CD4-positive, CD25-positive, alpha-beta regulatory T cell (primary cell): Measurements from ENCODE around the gene MMEL1. TPM values are rescaled to one million over a fixed set of nuclear protein-coding genes. Genes with fewer than 3 reads are reported as not detected.

ENCODE experiments used
- ATAC-seq, 2 donors: fragments of 150-1000 bp; cut with Tn5 transposase; one replicate each; pipeline ENCODE4 v1.10.0; 2021; ENCODE audit warnings: low read depth in 2 of 2, moderate number of reproducible peaks in 2 of 2, moderate library complexity in 1 of 2
- DNase-seq, 3 donors: peaks; one replicate each; pipeline versions ENCODE4 v3.0.0 to v3.0.0-alpha.2; 2012 to 2022; ENCODE audit warnings: mixed read lengths in 1 of 3
- H3K27ac ChIP-seq: one replicate; pipeline ENCODE4 v1.7.0; 2013; ENCODE audit warnings: mild to moderate bottlenecking, low read length; ENCODE audit not compliant: insufficient read depth, poor library complexity, severe bottlenecking
- H3K27me3 ChIP-seq: one replicate; pipeline ENCODE4 v1.7.0; 2013; ENCODE audit warnings: low read length; ENCODE audit not compliant: control insufficient read depth, insufficient read depth
- H3K36me3 ChIP-seq: one replicate; pipeline ENCODE4 v1.7.0; 2013; ENCODE audit warnings: mild to moderate bottlenecking, low read length, moderate library complexity; ENCODE audit not compliant: control insufficient read depth, insufficient read depth
- H3K4me1 ChIP-seq: 2 replicates; pipeline ENCODE4 v1.7.0; 2013; ENCODE audit warnings: mild to moderate bottlenecking, low read length; ENCODE audit not compliant: insufficient read depth, control insufficient read depth, poor library complexity, severe bottlenecking
- H3K4me3 ChIP-seq: one replicate; pipeline ENCODE4 v1.7.0; 2013; ENCODE audit warnings: low read depth, mild to moderate bottlenecking, low read length, moderate library complexity
- H3K9me3 ChIP-seq, 2 experiments: 1 replicate in 1 of 2; 2 replicates in 1 of 2; pipeline ENCODE4 v1.7.0; 2013; ENCODE audit warnings: low read length in 2 of 2, mild to moderate bottlenecking in 1 of 2, moderate library complexity in 1 of 2; ENCODE audit not compliant: control insufficient read depth in 2 of 2
- H3K27ac Mint-ChIP-seq, 3 donors: one replicate each; pipeline ENCODE4 v1.8.0; 2020 to 2022; ENCODE audit warnings: mild to moderate bottlenecking in 3 of 3, mixed read lengths in 3 of 3, moderate library complexity in 2 of 3
- H3K27me3 Mint-ChIP-seq: one replicate; pipeline ENCODE4 v1.8.0; 2022; ENCODE audit warnings: mild to moderate bottlenecking, mixed read lengths
- H3K36me3 Mint-ChIP-seq: one replicate; pipeline ENCODE4 v1.8.0; 2020; ENCODE audit warnings: mixed read lengths
- H3K4me1 Mint-ChIP-seq, 4 donors: one replicate each; pipeline ENCODE4 v1.8.0; 2020 to 2022; ENCODE audit warnings: mixed read lengths in 4 of 4, mild to moderate bottlenecking in 1 of 4
- H3K4me3 Mint-ChIP-seq, 4 donors: one replicate each; pipeline ENCODE4 v1.8.0; 2020 to 2022; ENCODE audit warnings: mild to moderate bottlenecking in 4 of 4, mixed read lengths in 4 of 4, moderate library complexity in 3 of 4
- H3K9me3 Mint-ChIP-seq, 7 donors: one replicate each; pipeline ENCODE4 v1.8.0; 2020 to 2022; ENCODE audit warnings: mixed read lengths in 7 of 7, mild to moderate bottlenecking in 3 of 7, moderate library complexity in 2 of 7
- polyA plus RNA-seq, 4 donors: library from polyadenylated mRNA; unstranded; fragments of 300-500 nt; fragmentation: Illumina TruSeq; gene quantifications; one replicate each; pipeline ENCODE4 v1.2.3, GENCODE V29; 2021
- total RNA-seq: library from RNA; stranded (reverse); gene quantifications from one replicate; pipeline ENCODE4 v1.2.3, GENCODE V29; 2022

The MMEL1 gene
- total and polyA plus RNA-seq, 5 donors from 2014 or later = 0.79 to 18.1 (median 15.2) TPM

DNA sequence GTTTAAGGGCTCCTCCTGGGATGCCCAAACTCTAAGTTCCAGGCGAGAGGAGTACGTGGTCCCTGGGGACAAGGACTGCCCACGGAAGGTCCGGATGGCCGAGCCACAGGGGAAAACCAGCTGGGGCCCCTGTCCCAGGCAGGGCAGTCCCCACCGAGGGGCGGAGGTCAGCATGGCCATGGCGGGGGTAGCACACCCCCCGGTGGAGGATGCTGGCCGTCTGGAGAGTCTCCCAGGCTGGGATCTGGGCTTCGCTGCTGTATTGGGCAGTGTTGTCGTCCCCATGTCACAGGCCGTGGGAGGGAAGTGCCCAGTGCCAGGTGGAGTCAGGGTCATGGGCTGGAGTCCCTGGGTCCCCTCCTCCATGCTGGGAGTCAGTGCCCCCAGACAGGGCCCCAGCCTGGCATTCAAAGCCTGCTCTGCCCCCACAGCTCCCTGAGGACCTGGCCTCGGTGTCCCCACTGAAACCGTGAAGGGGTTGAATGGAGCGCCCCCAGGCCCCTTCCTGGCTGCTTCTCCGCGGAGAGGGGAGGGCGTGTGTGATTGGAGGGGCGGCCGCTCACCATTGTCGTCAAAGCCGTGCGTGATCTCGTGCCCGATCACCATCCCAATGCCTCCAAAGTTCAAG, 39.5 kb downstream of the MMEL1 start:
- Mint-ChIP-seq H3K4me3 (no peak overlapping the region), H3K4me1 (peaks cover 0 to 13% (median 1%) of the 10 kb centered on the region in 4 donors), H3K36me3 (no peaks in the 10 kb centered on the region), H3K27ac (peak overlapping the region in 1 of 3 donors; percentile 65), H3K27me3 (peaks cover 5% of the 10 kb centered on the region), H3K9me3 (peaks cover 0 to under 1% (median 0%) of the 10 kb centered on the region in 7 donors)
- Histone ChIP-seq H3K4me1 (peaks cover 5% of the 10 kb centered on the region), H3K36me3 (peaks cover 4% of the 10 kb centered on the region), H3K9me3 (no peaks in the 10 kb centered on the region), H3K27ac (no peak overlapping the region), H3K4me3 (no peak overlapping the region), H3K27me3 (no peaks in the 10 kb centered on the region)
- no peak for ATAC-seq
- DNase-seq = no peak

DNA sequence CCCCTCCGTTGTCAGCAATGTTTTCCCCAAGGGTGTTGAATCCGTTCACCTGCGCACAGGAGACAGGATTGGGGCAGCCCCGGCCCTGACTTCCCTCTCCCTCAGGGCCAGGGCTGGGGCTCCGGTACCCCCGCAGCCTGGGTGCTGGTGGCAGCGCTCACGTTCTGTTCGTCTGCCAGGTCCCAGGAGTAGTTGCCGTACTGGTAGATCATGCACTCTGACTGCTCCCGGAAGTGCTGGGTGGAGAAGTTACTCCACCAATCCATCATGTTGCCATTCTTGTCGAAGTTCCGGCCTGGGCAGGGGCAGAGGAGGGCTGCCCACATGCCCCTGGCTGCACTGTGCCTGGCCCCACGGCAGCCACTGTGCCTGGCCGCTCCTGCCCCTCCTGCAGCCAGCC, 40.1 kb downstream of the MMEL1 start:
- Histone ChIP-seq H3K27ac (no peak overlapping the region), H3K27me3 (no peaks in the 10 kb centered on the region), H3K36me3 (peaks cover 4% of the 10 kb centered on the region), H3K4me3 (no peak overlapping the region), H3K4me1 (peaks cover 9% of the 10 kb centered on the region), H3K9me3 (no peaks in the 10 kb centered on the region)
- H3K9me3 Mint-ChIP-seq = no peaks in the 10 kb centered on the region
- DNase-seq (peak in 1 of 3 donors; percentile 51), ATAC-seq (peak; percentile 10 to 32)
- peak overlapping the region in 3 of 4 donors; percentile 64 to 71 (median 69) for H3K4me3 Mint-ChIP-seq
- peak overlapping the region in 2 of 3 donors; percentile 56 to 65 for H3K27ac Mint-ChIP-seq
- H3K4me1 Mint-ChIP-seq = peaks cover 0 to 13% (median 1%) of the 10 kb centered on the region in 4 donors
- H3K27me3 Mint-ChIP-seq = peaks cover 5% of the 10 kb centered on the region
- H3K36me3 Mint-ChIP-seq = no peaks in the 10 kb centered on the region

DNA sequence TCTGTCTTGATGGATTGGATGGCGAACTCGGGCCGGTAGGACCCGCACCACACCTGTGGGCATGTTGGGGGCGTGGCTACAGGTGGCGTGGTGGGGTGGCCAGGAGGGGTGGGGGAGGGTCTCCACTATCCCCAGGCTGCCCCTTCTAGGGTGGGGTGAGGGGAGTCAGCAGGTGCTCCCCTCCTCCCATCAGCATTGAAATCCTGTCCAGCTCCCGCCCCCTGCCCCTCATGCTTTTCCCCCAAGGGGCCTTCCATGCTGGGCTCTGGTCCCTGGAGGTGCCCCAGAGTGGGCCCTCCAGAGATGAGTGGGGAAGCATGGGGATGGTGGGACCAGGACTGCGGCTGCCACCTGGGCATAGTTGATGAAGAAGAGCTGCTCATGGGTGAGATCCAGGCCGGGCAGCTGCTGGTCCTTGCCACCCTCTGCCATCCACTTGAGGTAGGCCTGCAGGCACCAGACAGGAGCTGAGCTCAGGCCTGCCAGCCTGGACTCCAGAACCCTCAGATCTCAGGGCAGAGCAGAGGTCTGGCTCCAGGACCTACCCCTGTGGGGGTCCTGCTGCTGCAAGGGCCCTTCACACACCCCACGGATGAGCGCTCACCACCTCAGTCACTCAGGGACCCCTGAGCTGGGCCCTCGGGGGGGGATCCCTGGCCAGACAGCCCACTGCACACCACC, 41.1 kb downstream of the MMEL1 start:
- peaks cover 0 to 17% (median 1%) of the 10 kb centered on the region in 4 donors for H3K4me1 Mint-ChIP-seq
- H3K27me3 ChIP-seq = no peaks in the 10 kb centered on the region
- H3K36me3 Mint-ChIP-seq = no peaks in the 10 kb centered on the region
- H3K36me3 ChIP-seq = peaks cover 4% of the 10 kb centered on the region
- H3K9me3 Mint-ChIP-seq = no peaks in the 10 kb centered on the region
- no peak for ATAC-seq
- H3K9me3 ChIP-seq = no peaks in the 10 kb centered on the region
- no peak overlapping the region for H3K27ac ChIP-seq
- no peak for DNase-seq
- H3K27ac Mint-ChIP-seq = no peak overlapping the region
- peak overlapping the region in 2 of 4 donors; percentile 76 to 83 for H3K4me3 Mint-ChIP-seq
- peaks cover 15% of the 10 kb centered on the region for H3K4me1 ChIP-seq
- no peak overlapping the region for H3K4me3 ChIP-seq
- H3K27me3 Mint-ChIP-seq = no peaks in the 10 kb centered on the region

DNA sequence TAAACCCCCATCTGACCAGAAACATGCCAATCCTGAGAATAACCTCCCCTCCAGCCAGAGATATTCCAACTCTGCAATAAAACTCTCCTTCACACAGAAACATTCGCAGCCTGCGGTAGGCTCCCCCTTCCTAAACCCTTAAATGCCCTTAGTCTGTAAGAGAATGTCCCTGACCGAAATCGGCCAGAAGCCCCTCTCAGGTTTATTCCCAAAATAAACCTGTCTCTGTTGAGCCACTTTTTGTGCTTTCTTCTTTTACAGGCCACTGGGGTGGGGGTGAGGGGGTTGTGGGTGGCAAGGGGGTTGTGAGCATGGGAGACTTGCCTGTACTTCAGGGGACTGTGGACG, 41.6 kb downstream of the MMEL1 start:
- Mint-ChIP-seq H3K27me3 (no peaks in the 10 kb centered on the region), H3K9me3 (no peaks in the 10 kb centered on the region), H3K27ac (peak overlapping the region in 1 of 3 donors; percentile 32), H3K4me1 (peaks cover 0 to 17% (median 1%) of the 10 kb centered on the region in 4 donors), H3K4me3 (peak overlapping the region in 2 of 4 donors; percentile 32 to 83), H3K36me3 (no peaks in the 10 kb centered on the region)
- H3K36me3 ChIP-seq = peaks cover 4% of the 10 kb centered on the region
- H3K27ac ChIP-seq = no peak overlapping the region
- peaks cover 15% of the 10 kb centered on the region for H3K4me1 ChIP-seq
- no peak overlapping the region for H3K4me3 ChIP-seq
- ATAC-seq (no peak), DNase-seq (no peak)
- no peaks in the 10 kb centered on the region for H3K9me3 ChIP-seq
- H3K27me3 ChIP-seq = no peaks in the 10 kb centered on the region

DNA sequence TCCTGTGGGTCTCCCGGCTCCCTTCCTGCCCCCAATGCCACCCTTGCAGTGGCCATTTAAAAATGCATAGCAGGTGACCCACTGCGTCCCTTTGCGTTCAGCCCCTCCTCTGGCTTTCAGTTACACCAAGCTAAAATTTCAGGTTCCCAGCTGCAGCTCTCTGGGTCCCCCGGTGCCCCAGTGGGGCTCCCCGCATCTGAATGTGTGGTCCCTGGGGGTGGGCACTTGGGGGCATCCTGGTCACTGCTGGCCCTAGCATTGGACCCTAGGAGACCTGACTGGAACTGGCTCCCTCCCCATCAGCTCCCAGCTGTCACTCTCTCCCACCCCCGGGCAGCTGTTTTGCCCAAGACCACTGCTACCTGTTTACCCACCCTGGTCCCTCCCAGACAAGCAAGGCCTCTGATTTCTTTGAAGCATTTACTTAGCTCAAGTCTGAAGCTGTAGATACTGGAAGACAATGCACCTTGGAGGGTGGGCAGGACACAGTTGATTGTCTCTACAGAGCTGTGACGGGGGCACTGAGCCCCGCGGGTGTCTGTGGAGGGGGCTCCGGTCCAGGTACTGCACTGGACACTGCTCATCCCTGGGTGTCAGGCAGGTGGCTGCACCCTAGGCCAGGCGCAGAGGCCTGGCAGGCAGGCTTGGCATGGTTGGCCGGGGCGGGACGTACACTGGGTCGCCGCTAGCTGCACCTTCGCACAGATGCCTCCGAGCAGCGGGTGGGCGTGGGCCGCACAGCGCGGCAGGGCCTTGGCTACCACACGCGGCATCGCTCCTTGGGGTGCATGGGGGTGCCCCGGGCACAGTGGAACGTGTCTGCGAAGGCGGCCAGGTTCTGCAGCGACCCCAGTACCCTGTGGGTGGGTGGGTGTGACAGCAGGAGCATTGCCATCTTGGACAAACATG, 42.3 kb downstream of the MMEL1 start:
- Histone ChIP-seq H3K4me1 (peaks cover 20% of the 10 kb centered on the region), H3K9me3 (no peaks in the 10 kb centered on the region), H3K4me3 (no peak overlapping the region), H3K36me3 (peaks cover 4% of the 10 kb centered on the region), H3K27me3 (no peaks in the 10 kb centered on the region), H3K27ac (no peak overlapping the region)
- DNase-seq = no peak
- Mint-ChIP-seq H3K36me3 (no peaks in the 10 kb centered on the region), H3K9me3 (no peaks in the 10 kb centered on the region), H3K4me3 (peak overlapping the region in 3 of 4 donors; percentile 35 to 84 (median 83)), H3K27me3 (no peaks in the 10 kb centered on the region), H3K27ac (peak overlapping the region in 2 of 3 donors; percentile 31 to 32), H3K4me1 (peaks cover 0 to 18% (median 3%) of the 10 kb centered on the region in 4 donors)
- ATAC-seq = no peak

DNA sequence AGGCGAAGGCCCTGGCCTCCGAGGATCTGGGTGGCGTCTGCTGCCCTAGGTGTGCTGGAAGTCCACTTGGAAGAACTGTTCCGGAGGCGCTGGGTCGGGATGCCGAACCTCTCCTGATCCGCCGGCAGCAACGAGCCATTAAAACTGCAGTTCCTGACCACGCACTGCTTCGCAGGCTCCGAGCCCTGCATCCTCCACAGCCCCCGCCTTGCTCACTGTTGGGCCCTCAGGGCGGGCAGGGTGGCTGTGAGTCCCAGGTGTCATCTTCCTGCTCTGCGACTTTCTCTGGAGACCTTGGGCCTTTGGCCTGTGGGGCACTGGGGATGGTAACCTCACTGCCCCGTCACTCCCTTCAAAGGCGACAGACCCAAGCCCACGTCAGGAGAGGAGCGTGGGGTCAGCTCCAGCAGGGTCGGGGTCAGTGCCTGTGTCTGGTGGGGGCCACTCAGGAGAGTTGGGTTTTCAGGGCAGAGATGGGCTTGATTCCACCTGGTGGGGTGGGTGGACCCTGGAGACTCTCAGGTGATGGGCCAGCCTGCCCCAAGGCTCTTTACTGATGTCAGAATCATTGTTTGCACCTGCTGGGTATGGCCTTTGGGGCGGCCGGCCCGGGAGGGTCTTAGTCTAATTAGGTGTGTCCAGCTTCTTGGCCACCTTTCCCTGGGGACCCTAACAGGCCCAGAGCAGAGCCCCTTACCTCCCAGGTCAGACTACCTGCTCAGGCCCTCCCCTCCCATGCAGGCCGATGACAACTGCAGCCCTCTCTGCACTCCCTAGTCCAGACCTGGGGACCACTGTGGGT, 43.2 kb downstream of the MMEL1 start:
- no peaks in the 10 kb centered on the region for H3K36me3 Mint-ChIP-seq
- no peak overlapping the region for H3K27ac ChIP-seq

More for the DNA sequence above, 43.2 kb downstream of the MMEL1 start:
- no peaks in the 10 kb centered on the region for H3K27me3 Mint-ChIP-seq
- ATAC-seq (no peak), DNase-seq (no peak)
- peaks cover 29% of the 10 kb centered on the region for H3K4me1 ChIP-seq
- no peaks in the 10 kb centered on the region for H3K27me3 ChIP-seq
- H3K9me3 ChIP-seq = no peaks in the 10 kb centered on the region
- peak overlapping the region in 1 of 3 donors; percentile 31 for H3K27ac Mint-ChIP-seq
- peak overlapping the region in 3 of 4 donors; percentile 16 to 84 (median 19) for H3K4me3 Mint-ChIP-seq
- H3K4me1 Mint-ChIP-seq = peaks cover 0 to 25% (median 8%) of the 10 kb centered on the region in 4 donors
- H3K9me3 Mint-ChIP-seq = no peaks in the 10 kb centered on the region
- peaks cover 4% of the 10 kb centered on the region for H3K36me3 ChIP-seq
- no peak overlapping the region for H3K4me3 ChIP-seq
